ENCODE results near the gene MFSD12. TPM values are rescaled to one million over a fixed set of nuclear protein-coding genes. Genes with fewer than 3 reads are reported as not detected.

Gene MFSD12
- polyA plus RNA-seq, 1 donor from 2014 or later = 38.5 TPM

- no peak overlapping the region for H3K4me2 ChIP-seq (ENCODE audit: low read length)
- no peak overlapping the region for H3K4me3 ChIP-seq (ENCODE audit: low read length)
- no peaks in the 10 kb centered on the region for H3K36me3 ChIP-seq (ENCODE audit: insufficient read depth, low read length)
- H3K9me2 ChIP-seq (ENCODE audit: insufficient read depth, low read length) = no peaks in the 10 kb centered on the region
- no peak overlapping the region for H3K9ac ChIP-seq (ENCODE audit: low read length)
- H3K79me2 ChIP-seq (replicated peaks; ENCODE audit: insufficient read depth, low read length) = no peaks in the 10 kb centered on the region
- no peak overlapping the region for H2AFZ ChIP-seq (ENCODE audit: low read depth, low read length)
- H3K9me3 ChIP-seq (ENCODE audit: low read length) = no peaks in the 10 kb centered on the region
- TF ChIP-seq EP300 (conservative IDR thresholded peaks at IDR 0.05; ENCODE audit: poor library complexity, severe bottlenecking) (no peak), EZH2 (IDR thresholded peaks at IDR 0.05; ENCODE audit: borderline replicate concordance, insufficient read depth, low read length, poor library complexity, severe bottlenecking) (no peak), MXI1 (conservative IDR thresholded peaks at IDR 0.05; ENCODE audit: poor library complexity, severe bottlenecking) (no peak), TAF1 (IDR thresholded peaks at IDR 0.05; ENCODE audit: low read depth) (no peak), RAD21 (conservative IDR thresholded peaks at IDR 0.05) (no peak), POLR2AphosphoS5 (IDR thresholded peaks at IDR 0.05) (no peak), SMC3 (conservative IDR thresholded peaks at IDR 0.05; ENCODE audit: poor library complexity) (no peak)
- TF ChIP-seq, protein P1, sequence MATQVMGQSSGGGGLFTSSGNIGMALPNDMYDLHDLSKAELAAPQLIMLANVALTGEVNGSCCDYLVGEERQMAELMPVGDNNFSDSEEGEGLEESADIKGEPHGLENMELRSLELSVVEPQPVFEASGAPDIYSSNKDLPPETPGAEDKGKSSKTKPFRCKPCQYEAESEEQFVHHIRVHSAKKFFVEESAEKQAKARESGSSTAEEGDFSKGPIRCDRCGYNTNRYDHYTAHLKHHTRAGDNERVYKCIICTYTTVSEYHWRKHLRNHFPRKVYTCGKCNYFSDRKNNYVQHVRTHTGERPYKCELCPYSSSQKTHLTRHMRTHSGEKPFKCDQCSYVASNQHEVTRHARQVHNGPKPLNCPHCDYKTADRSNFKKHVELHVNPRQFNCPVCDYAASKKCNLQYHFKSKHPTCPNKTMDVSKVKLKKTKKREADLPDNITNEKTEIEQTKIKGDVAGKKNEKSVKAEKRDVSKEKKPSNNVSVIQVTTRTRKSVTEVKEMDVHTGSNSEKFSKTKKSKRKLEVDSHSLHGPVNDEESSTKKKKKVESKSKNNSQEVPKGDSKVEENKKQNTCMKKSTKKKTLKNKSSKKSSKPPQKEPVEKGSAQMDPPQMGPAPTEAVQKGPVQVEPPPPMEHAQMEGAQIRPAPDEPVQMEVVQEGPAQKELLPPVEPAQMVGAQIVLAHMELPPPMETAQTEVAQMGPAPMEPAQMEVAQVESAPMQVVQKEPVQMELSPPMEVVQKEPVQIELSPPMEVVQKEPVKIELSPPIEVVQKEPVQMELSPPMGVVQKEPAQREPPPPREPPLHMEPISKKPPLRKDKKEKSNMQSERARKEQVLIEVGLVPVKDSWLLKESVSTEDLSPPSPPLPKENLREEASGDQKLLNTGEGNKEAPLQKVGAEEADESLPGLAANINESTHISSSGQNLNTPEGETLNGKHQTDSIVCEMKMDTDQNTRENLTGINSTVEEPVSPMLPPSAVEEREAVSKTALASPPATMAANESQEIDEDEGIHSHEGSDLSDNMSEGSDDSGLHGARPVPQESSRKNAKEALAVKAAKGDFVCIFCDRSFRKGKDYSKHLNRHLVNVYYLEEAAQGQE (IDR thresholded peaks at IDR 0.05; ENCODE audit: borderline replicate concordance) = no peak
- TF ChIP-seq, protein P2, sequence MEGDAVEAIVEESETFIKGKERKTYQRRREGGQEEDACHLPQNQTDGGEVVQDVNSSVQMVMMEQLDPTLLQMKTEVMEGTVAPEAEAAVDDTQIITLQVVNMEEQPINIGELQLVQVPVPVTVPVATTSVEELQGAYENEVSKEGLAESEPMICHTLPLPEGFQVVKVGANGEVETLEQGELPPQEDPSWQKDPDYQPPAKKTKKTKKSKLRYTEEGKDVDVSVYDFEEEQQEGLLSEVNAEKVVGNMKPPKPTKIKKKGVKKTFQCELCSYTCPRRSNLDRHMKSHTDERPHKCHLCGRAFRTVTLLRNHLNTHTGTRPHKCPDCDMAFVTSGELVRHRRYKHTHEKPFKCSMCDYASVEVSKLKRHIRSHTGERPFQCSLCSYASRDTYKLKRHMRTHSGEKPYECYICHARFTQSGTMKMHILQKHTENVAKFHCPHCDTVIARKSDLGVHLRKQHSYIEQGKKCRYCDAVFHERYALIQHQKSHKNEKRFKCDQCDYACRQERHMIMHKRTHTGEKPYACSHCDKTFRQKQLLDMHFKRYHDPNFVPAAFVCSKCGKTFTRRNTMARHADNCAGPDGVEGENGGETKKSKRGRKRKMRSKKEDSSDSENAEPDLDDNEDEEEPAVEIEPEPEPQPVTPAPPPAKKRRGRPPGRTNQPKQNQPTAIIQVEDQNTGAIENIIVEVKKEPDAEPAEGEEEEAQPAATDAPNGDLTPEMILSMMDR (IDR thresholded peaks at IDR 0.05; ENCODE audit: poor library complexity, severe bottlenecking) = no peak
- no peaks in the 10 kb centered on the region for H3F3A ChIP-seq (ENCODE audit: insufficient read depth, low read length, poor library complexity, severe bottlenecking)
- H3K27ac ChIP-seq (ENCODE audit: low read length) = no peak overlapping the region
- H4K20me1 ChIP-seq (ENCODE audit: insufficient read depth) = no peaks in the 10 kb centered on the region
- H3K27me3 ChIP-seq (ENCODE audit: insufficient read depth, low read depth, low read length) = no peaks in the 10 kb centered on the region
Observed at GRCh38 chr19:3550947-3551791, 6.2 kb downstream of the MFSD12 start.

- no peak overlapping the region for H2AFZ ChIP-seq (ENCODE audit: low read depth, low read length)
- no peak overlapping the region for H3K4me2 ChIP-seq (ENCODE audit: low read length)
- no peaks in the 10 kb centered on the region for H3F3A ChIP-seq (ENCODE audit: insufficient read depth, low read length, poor library complexity, severe bottlenecking)
- H3K9me3 ChIP-seq (ENCODE audit: low read length) = no peaks in the 10 kb centered on the region
- H3K79me2 ChIP-seq (replicated peaks; ENCODE audit: insufficient read depth, low read length) = no peaks in the 10 kb centered on the region
- no peak overlapping the region for H3K4me3 ChIP-seq (ENCODE audit: low read length)
- TF ChIP-seq SMC3 (conservative IDR thresholded peaks at IDR 0.05; ENCODE audit: poor library complexity) = no peak
- TF ChIP-seq, protein P1 (IDR thresholded peaks at IDR 0.05; ENCODE audit: borderline replicate concordance) = no peak
- TF ChIP-seq, protein P2 (IDR thresholded peaks at IDR 0.05; ENCODE audit: poor library complexity, severe bottlenecking) = no peak
- TF ChIP-seq RAD21 (conservative IDR thresholded peaks at IDR 0.05) = no peak
- no peak for TF ChIP-seq EP300 (conservative IDR thresholded peaks at IDR 0.05; ENCODE audit: poor library complexity, severe bottlenecking)
- TF ChIP-seq TAF1 (IDR thresholded peaks at IDR 0.05; ENCODE audit: low read depth) = no peak
- no peak for TF ChIP-seq POLR2AphosphoS5 (IDR thresholded peaks at IDR 0.05)
- no peak for TF ChIP-seq EZH2 (IDR thresholded peaks at IDR 0.05; ENCODE audit: borderline replicate concordance, insufficient read depth, low read length, poor library complexity, severe bottlenecking)
- no peak for TF ChIP-seq MXI1 (conservative IDR thresholded peaks at IDR 0.05; ENCODE audit: poor library complexity, severe bottlenecking)
- no peak overlapping the region for H3K9ac ChIP-seq (ENCODE audit: low read length)
- H3K36me3 ChIP-seq (ENCODE audit: insufficient read depth, low read length) = no peaks in the 10 kb centered on the region
- H3K27ac ChIP-seq (ENCODE audit: low read length) = no peak overlapping the region
- no peaks in the 10 kb centered on the region for H4K20me1 ChIP-seq (ENCODE audit: insufficient read depth)
- H3K9me2 ChIP-seq (ENCODE audit: insufficient read depth, low read length) = no peaks in the 10 kb centered on the region
- H3K27me3 ChIP-seq (ENCODE audit: insufficient read depth, low read depth, low read length) = no peaks in the 10 kb centered on the region
Observed at GRCh38 chr19:3549816-3550215, 7.6 kb downstream of the MFSD12 start.
